ENCODE measurements around the gene PTGFRN.
"Not testable (repeated sequence)": the region's sequence is repeated elsewhere in the genome, so short reads cannot be mapped to it uniquely, and the experiment has no call there.

The PTGFRN gene

GRCh38 chr1:116962987-116963639, 53.4 kb downstream of the PTGFRN start:
- DNase-seq: no peak

DNA sequence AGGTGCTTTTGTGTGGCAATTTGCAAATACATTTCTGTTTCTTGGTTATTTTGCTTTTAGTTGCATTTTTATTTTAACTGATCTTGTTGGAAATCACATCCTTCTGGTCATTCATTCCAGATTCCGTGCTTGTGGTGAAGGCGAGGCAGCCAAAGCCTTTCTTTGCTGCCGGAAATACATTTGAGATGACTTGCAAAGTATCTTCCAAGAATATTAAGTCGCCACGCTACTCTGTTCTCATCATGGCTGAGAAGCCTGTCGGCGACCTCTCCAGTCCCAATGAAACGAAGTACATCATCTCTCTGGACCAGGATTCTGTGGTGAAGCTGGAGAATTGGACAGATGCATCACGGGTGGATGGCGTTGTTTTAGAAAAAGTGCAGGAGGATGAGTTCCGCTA, 57.1 kb downstream of the PTGFRN start:
- DNase-seq: no peak

DNA sequence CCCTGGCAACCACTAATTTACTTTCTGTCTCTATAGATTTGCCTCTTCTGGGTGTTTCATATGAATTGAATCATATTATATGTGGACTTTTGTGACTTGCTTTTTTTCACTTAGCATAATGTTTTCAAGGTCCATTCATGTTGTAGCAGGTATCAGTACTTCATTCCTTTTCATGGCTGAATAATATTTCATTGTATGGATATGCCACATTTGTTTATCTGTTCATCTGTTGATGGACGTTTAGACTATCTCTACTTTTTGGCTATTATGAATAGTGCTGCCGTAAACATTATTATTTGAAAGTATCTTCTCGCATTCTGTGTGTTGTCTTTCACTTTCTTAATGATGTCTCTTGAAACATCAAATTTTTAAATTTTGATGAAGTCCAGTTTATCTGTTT, 59.0 kb downstream of the PTGFRN start:
- DNase-seq: no peak

GRCh38 chr1:116971258-116971860, 61.6 kb downstream of the PTGFRN start:
- peak in 1 of 58 donors; percentile 13 for DNase-seq

GRCh38 chr1:116971965-116972673, 62.4 kb downstream of the PTGFRN start:
- no peak for DNase-seq

DNA sequence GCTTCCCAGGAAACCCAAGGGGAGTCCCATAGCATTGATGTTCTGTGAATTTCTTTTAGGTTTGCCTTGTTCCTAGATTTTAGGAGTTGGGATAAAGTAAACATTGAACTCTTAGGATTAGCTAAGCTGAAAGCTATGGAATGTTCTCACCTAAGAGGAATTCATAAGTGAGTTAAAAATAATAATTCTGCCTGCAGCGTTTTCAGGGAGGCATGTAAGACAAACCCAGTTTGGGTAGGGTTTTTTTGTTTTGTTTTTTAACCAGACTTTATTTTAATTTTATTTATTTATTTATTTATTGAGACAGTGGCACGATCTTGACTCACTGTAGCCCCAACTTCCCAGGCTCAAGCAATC, 62.9 kb downstream of the PTGFRN start:
- DNase-seq: no peak

- DNase-seq: not testable (repeated sequence)
These were observed 70.6 kb downstream of the PTGFRN start for GRCh38 chr1:116980309-116980708.

- no peak for DNase-seq
These were observed 71.9 kb downstream of the PTGFRN start for GRCh38 chr1:116981521-116982037.

- no peak for DNase-seq
These were observed 72.7 kb downstream of the PTGFRN start for GRCh38 chr1:116982319-116983004.

GRCh38 chr1:116983112-116983511, 73.4 kb downstream of the PTGFRN start:
- DNase-seq: peak in 2 of 58 donors; percentile 9 to 11

- DNase-seq: no peak
These were observed 74.0 kb downstream of the PTGFRN start for GRCh38 chr1:116983678-116984077.

DNA sequence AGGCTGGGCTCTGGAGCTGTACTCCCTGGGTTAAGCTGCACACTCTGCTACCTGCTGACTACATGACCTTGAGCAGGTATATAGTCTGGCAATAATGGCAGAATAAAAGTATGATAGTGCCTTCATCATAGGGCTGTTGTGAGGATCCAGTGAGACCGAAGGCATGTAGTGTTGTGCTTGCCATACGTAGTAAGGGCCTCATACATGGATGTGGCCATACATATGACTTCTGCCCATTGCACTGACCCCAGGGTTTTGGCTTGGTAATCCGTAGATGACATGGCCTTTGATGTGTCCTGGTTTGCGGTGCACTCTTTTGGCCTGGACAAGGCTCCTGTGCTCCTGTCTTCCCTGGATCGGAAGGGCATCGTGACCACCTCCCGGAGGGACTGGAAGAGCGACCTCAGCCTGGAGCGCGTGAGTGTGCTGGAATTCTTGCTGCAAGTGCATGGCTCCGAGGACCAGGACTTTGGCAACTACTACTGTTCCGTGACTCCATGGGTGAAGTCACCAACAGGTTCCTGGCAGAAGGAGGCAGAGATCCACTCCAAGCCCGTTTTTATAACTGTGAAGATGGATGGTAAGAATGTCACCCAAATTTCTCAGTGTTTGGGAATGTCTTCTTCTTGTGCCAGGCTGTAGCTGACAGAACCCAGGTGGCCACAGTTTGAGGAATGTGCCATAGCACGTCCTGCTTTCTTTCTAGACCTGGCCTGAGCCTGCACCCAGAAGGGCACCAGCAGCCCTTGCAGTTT, 74.9 kb downstream of the PTGFRN start:
- DNase-seq: no peak

- peak in 1 of 58 donors; percentile 8 for DNase-seq
These were observed 76.9 kb downstream of the PTGFRN start for GRCh38 chr1:116986421-116987255.

- no peak for DNase-seq
These were observed 77.5 kb downstream of the PTGFRN start for GRCh38 chr1:116987256-116987555.

GRCh38 chr1:116988248-116988647, 78.5 kb downstream of the PTGFRN start:
- DNase-seq: no peak

DNA sequence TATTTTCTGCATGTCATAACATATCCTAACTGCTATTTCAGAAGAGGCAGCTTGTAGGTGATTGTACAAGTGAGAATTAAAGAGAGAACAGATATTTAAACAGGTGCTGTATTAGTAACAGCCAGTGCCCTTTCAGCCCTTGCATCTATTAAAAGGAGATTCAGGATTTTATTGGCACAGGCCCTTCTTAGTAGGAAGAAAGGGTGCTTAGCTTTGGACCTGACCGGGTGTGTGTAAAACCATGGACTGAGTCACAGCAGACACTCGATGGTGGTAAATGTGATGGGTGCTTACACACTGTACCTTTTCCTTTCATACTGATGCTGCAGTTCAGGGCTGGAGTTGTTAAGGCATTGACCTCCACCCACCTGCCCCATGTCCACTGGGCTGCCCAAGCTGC, 79.2 kb downstream of the PTGFRN start:
- no peak for DNase-seq

GRCh38 chr1:116989835-116990234, 80.1 kb downstream of the PTGFRN start:
- DNase-seq: no peak

DNA sequence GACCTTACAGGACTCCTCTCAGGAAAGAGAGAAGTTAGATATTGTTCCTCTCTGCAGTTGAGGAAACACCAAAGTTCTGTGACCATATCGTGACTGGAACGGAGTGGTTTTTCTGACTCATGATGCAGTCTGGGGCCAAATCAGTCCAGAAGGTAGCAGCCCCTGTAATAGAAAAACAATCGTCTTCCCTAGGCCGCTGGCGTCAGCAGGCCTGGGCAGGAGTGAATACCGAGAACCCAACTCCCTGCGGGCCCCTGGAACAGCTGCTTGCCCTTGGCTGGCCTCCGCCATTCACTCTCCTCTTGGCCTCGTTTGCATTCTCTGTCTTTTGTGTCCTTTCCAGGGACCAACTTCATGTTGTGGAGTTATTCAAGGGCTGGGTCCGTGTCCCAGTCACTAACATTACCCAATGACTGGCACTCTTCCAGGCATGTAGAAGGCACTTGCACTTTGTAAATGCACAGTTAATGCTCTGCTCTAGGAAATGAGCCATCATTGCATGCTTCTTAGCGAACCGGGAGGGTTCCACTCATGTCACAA, 81.0 kb downstream of the PTGFRN start:
- DNase-seq: peak in 16 of 58 donors; percentile 4 to 50 (median 28)

DNA sequence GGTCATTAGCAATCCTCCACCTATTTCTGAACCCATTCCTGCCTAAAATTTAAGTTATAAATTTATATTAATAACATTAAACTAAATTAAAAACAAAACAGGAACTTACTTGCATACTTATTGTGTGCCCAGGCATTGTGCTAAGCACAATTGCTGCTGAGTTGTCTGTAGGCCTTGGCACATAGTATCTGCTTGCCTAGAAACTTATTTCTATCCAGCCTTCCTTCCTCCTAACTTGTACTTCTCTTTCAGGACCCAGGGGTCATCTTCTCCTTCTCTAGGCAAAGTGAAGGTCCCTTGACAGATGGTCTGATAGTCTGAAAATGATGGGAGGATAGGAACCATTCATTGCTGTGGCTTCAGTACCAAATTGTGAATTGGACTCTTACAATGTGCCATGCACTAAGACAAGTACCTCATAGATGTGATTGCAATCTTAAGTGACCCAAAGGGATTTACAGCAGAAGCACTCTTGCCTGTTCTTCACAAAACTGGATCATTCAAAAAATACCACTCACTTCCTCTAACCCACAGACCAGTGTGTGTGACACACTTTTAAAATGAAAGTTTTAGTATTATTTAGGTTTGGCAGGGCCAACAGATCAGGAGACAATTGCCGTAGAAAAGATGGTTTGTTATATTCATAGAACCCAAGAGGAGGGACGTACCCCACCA, 81.6 kb downstream of the PTGFRN start:
- DNase-seq: no peak

GRCh38 chr1:116991918-116992317, 82.2 kb downstream of the PTGFRN start:
- no peak for DNase-seq
